Inflammatory macrophage treated with lipopolysaccharide for 4 hours (primary cell): ENCODE measurements around the gene CLDN20.

ENCODE experiments used
- DNase-seq: peaks from one replicate; pipeline ENCODE4 v3.0.0-alpha.2; 2020

Gene CLDN20

GRCh38 chr6:155314773-155315515, 51.1 kb downstream of the CLDN20 start:
- DNase-seq = peak; percentile 85

- DNase-seq = peak; percentile 63
These were observed 51.7 kb downstream of the CLDN20 start for GRCh38 chr6:155315516-155315871.

GRCh38 chr6:155316419-155316818, 52.6 kb downstream of the CLDN20 start:
- no peak for DNase-seq

- DNase-seq = peak; percentile 20
These were observed 53.4 kb downstream of the CLDN20 start for GRCh38 chr6:155317186-155317585.

- DNase-seq = peak; percentile 78
These were observed 56.1 kb downstream of the CLDN20 start for GRCh38 chr6:155319902-155320301.

- DNase-seq = no peak
These were observed 60.4 kb downstream of the CLDN20 start for GRCh38 chr6:155324172-155324571.

- no peak for DNase-seq
These were observed 61.2 kb downstream of the CLDN20 start for GRCh38 chr6:155324993-155325392.

GRCh38 chr6:155325700-155326516, 62.1 kb downstream of the CLDN20 start:
- no peak for DNase-seq
